ENCODE data around the gene ABCA3. TPM values are rescaled to one million over a fixed set of nuclear protein-coding genes. Genes with fewer than 3 reads are reported as not detected.
A peak's percentile ranks its signal among the peaks of the same experiment; 100 is the strongest.

The ABCA3 gene
- total RNA-seq, 1 experiment from 2014 or later: not detected

DNA sequence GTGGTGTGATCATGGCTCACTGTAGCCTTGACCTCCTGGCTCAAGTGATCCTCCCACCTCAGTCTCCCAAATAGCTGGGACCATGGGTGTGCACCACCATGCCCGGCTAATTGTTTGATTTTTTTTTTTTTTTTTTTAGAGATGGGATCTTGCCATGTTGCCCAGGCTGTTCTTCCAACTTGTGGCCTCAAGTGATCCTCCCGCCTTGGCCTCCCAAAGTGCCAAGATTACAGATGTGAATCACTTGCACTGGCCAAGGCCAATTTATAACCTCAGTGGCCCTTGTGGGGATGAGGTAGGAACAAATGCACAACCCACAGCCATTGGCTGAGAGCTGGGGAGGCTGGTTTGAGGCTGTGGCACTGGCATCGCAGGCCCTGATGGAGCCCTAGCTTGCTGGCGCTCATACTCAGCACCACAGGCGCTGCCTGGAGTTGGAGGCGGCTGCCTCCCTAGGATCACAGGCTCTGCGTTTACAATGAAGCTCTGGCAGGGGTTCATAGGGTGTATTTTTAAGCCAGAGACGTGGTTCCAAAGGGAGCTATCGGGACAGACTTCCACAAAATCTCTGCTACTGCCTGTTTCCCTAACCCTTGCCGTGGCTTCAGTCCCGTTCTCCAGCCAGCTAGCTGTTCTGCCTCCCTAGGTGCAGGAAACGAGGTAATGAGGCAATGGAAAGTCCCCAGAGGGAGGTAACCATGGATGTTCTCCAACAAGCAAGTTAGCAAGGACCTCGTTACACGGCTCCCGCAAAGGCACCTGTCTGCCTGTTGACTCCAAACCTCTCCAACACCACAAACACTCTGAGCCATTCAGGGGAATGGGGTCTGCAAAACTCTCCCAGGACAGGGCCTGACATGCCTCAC lies 2.9 kb downstream of the ABCA3 start:
- DNase-seq (ENCODE audit: low read depth in 1 of 2, low spot score in 2 of 2): peak in 1 of 2 experiments; percentile 19
- Histone ChIP-seq H3K36me3 (no peaks in the 10 kb centered on the region), H3K27me3 (replicated peaks) (peaks cover 70% of the 10 kb centered on the region), H3K4me1 (replicated peaks) (peaks cover 18% of the 10 kb centered on the region), H3K9me3 (replicated peaks) (peaks cover 8% of the 10 kb centered on the region), H3K4me3 (no peak overlapping the region), H3K27ac (no peak overlapping the region)

DNA sequence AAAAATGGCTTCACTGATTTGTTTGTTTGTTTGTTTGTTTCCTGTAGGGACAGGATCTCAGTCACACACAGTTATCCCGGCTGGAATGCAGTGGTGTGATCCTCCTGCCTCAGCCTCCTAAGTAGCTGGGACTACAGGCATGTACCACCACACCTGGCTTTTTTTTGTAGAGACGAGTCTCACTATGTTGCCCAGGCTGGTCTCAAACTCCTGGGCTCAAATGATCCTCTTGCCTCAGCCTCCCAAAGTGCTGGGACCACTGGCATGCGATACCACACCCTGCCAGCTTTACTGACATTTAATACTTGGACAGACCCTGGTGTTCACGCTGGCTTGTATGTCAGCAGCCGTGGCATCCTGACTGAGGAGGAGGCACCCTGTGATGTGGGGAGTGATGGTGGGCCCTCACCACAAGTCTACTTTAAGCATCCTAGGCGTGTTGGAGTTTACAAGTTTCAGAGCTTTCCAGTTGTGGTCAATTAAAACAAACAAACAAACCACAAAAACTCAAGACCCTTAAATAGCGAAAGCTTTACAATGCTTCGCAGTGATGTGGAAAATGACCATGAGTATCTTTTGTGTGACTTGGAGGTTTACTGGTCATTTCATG lies 5.1 kb downstream of the ABCA3 start:
- peaks cover 11% of the 10 kb centered on the region for H3K4me1 ChIP-seq (replicated peaks)
- peaks cover 65% of the 10 kb centered on the region for H3K27me3 ChIP-seq (replicated peaks)
- no peaks in the 10 kb centered on the region for H3K36me3 ChIP-seq
- H3K4me3 ChIP-seq: no peak overlapping the region
- peaks cover under 1% of the 10 kb centered on the region; the same call in 1 of the 2 replicates for H3K9me3 ChIP-seq (replicated peaks)
- DNase-seq (ENCODE audit: low read depth in 1 of 2, low spot score in 2 of 2): peak; percentile 22 to 47
- H3K27ac ChIP-seq: no peak overlapping the region

GRCh38 chr16:2333772-2334379 lies 6.7 kb downstream of the ABCA3 start:
- DNase-seq (ENCODE audit: low read depth in 1 of 2, low spot score in 2 of 2): peak in 1 of 2 experiments; percentile 42
- no peaks in the 10 kb centered on the region for H3K36me3 ChIP-seq
- H3K27ac ChIP-seq: no peak overlapping the region
- no peaks in the 10 kb centered on the region for H3K9me3 ChIP-seq (replicated peaks)
- no peaks in the 10 kb centered on the region for H3K4me1 ChIP-seq (replicated peaks)
- peaks cover 62% of the 10 kb centered on the region for H3K27me3 ChIP-seq (replicated peaks)
- no peak overlapping the region for H3K4me3 ChIP-seq

DNA sequence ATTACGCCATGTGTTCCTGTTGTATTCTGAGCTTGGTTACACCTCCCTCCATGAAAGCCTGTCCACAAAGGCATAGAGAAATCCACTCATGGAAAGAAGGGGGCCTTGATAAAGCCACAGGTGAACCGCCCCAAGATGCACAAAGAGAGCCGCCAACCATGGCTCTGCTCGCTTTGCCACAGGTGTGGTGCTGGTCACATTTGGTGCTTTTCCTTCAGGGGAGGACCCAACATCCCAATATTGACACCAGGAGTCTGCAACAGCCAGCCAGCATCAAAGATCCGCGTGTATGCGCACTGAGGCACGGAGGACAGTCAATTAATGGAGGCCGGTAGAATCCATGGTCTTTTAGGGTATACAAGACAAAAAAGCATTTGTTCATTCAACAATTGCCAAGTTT lies 7.3 kb downstream of the ABCA3 start:
- peak in 1 of 2 experiments; percentile 32 for DNase-seq (ENCODE audit: low read depth in 1 of 2, low spot score in 2 of 2)
- no peaks in the 10 kb centered on the region for H3K9me3 ChIP-seq (replicated peaks)
- H3K36me3 ChIP-seq: no peaks in the 10 kb centered on the region
- H3K4me1 ChIP-seq (replicated peaks): no peaks in the 10 kb centered on the region
- H3K27ac ChIP-seq: no peak overlapping the region
- peaks cover 61% of the 10 kb centered on the region for H3K27me3 ChIP-seq (replicated peaks)
- no peak overlapping the region for H3K4me3 ChIP-seq

DNA sequence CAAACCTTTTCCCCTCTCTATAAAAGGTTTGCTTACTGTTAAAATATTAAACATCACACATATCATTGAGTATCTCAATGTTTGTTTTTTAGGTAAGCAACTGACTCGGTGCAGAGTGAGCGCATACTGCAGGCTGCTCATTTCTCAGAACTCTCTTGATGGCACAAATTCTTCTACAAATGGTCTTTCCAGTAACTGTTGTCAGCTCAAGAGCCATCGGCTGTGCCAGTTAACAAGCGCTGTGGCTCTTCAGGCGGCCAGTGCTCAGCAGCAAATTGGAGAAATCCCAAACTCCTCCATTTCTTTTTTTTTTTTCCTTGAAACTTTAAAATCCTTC lies 8.6 kb downstream of the ABCA3 start:
- no peak for DNase-seq (ENCODE audit: low read depth in 1 of 2, low spot score in 2 of 2)
- H3K27me3 ChIP-seq (replicated peaks): peaks cover 62% of the 10 kb centered on the region
- no peaks in the 10 kb centered on the region for H3K36me3 ChIP-seq
- no peak overlapping the region for H3K27ac ChIP-seq
- no peak overlapping the region for H3K4me3 ChIP-seq
- H3K9me3 ChIP-seq (replicated peaks): no peaks in the 10 kb centered on the region
- no peaks in the 10 kb centered on the region for H3K4me1 ChIP-seq (replicated peaks)

GRCh38 chr16:2331199-2331930 lies 9.2 kb downstream of the ABCA3 start:
- Histone ChIP-seq H3K9me3 (replicated peaks) (no peaks in the 10 kb centered on the region), H3K4me3 (no peak overlapping the region), H3K27me3 (replicated peaks) (peaks cover 68% of the 10 kb centered on the region), H3K4me1 (replicated peaks) (no peaks in the 10 kb centered on the region), H3K27ac (no peak overlapping the region), H3K36me3 (no peaks in the 10 kb centered on the region)
- DNase-seq (ENCODE audit: low read depth in 1 of 2, low spot score in 2 of 2): peak in 1 of 2 experiments; percentile 34

DNA sequence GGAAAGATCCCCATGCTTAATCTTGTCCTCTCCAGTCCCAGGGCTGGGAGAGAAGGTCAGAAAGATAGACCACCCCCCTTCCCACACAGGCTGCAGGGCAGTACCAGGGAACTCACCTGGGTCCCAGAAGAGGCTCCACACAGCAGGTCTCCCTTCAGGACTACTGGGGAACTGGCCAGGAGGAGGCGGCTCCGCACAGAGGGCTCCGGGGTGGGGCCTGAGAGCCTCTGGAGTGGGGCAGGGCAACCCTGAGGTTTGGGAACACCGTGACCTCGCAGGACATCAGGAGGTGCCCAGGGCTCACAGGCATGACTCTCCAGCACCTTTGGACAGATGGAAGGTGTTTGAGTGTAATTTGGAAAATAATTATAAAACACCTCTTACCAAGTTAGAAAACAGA lies 11.0 kb downstream of the ABCA3 start:
- H3K4me3 ChIP-seq: no peak overlapping the region
- peak in 1 of 2 experiments; percentile 41 for DNase-seq (ENCODE audit: low read depth in 1 of 2, low spot score in 2 of 2)

GRCh38 chr16:2328428-2328827 lies 12.1 kb downstream of the ABCA3 start:
- Histone ChIP-seq H3K4me3 (no peak overlapping the region), H3K9me3 (replicated peaks) (no peaks in the 10 kb centered on the region), H3K27me3 (replicated peaks) (peaks cover 81% of the 10 kb centered on the region), H3K4me1 (replicated peaks) (no peaks in the 10 kb centered on the region), H3K27ac (no peak overlapping the region), H3K36me3 (no peaks in the 10 kb centered on the region)
- peak in 1 of 2 experiments; percentile 25 for DNase-seq (ENCODE audit: low read depth in 1 of 2, low spot score in 2 of 2)

More for the DNA sequence above, 11.0 kb downstream of the ABCA3 start:
- no peaks in the 10 kb centered on the region for H3K9me3 ChIP-seq (replicated peaks)
- no peaks in the 10 kb centered on the region for H3K4me1 ChIP-seq (replicated peaks)
- H3K27ac ChIP-seq: no peak overlapping the region
- no peaks in the 10 kb centered on the region for H3K36me3 ChIP-seq
- peaks cover 76% of the 10 kb centered on the region for H3K27me3 ChIP-seq (replicated peaks)

GRCh38 chr16:2326191-2326590 lies 14.3 kb downstream of the ABCA3 start:
- H3K27ac ChIP-seq: no peak overlapping the region
- H3K4me1 ChIP-seq (replicated peaks): no peaks in the 10 kb centered on the region
- no peak overlapping the region for H3K4me3 ChIP-seq
- DNase-seq (ENCODE audit: low read depth in 1 of 2, low spot score in 2 of 2): no peak
- no peaks in the 10 kb centered on the region for H3K36me3 ChIP-seq
- no peaks in the 10 kb centered on the region for H3K9me3 ChIP-seq (replicated peaks)
- peaks cover 67% of the 10 kb centered on the region for H3K27me3 ChIP-seq (replicated peaks)

DNA sequence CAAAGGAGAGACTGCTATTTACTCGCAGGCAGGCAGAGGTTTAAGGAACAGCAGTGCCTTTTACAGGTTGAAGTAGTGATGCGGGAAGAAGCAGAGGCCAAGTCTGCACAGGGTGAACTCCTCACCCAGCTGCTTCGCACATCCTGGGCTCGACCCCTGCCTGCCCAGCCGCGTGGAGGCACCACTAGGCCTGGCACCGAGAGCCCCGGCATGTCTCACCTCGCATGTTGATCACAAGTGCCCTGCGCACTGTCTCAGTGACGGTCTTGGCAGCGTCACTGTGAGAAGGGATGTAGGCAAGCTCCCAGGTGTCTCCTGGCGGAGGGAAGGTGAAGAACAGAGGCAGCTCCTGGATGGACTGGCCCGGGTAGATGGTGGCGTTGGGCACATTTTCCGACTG lies 14.7 kb downstream of the ABCA3 start:
- no peak for DNase-seq (ENCODE audit: low read depth in 1 of 2, low spot score in 2 of 2)
- no peaks in the 10 kb centered on the region for H3K4me1 ChIP-seq (replicated peaks)

DNA sequence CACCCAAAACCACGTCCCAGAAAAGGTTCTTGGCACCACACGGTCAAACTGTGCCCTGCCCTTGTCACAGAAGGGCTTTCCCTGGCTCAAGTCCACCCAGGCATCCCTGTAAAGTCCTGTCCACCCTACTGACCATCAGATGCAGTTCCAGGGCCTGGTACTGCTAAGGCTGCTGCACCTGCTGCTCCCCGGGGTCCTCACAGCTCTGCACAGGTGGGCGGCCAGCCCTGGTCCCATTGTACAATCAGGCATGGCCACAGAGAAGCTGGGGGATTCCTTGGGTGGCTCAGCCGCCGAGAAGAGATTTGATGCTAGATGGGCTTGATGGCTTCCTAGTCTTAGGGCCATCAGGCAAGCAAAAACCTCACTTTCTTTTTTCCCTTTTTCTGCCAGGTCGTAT lies 15.3 kb downstream of the ABCA3 start:
- Histone ChIP-seq H3K4me3 (no peak overlapping the region), H3K9me3 (replicated peaks) (no peaks in the 10 kb centered on the region), H3K36me3 (no peaks in the 10 kb centered on the region), H3K4me1 (replicated peaks) (no peaks in the 10 kb centered on the region), H3K27ac (no peak overlapping the region), H3K27me3 (replicated peaks) (peaks cover 69% of the 10 kb centered on the region)
- no peak for DNase-seq (ENCODE audit: low read depth in 1 of 2, low spot score in 2 of 2)

More for the DNA sequence above, 14.7 kb downstream of the ABCA3 start:
- Histone ChIP-seq H3K36me3 (no peaks in the 10 kb centered on the region), H3K27me3 (replicated peaks) (peaks cover 67% of the 10 kb centered on the region), H3K27ac (no peak overlapping the region), H3K4me3 (no peak overlapping the region), H3K9me3 (replicated peaks) (no peaks in the 10 kb centered on the region)

GRCh38 chr16:2324296-2324859 lies 16.1 kb downstream of the ABCA3 start:
- DNase-seq (ENCODE audit: low read depth in 1 of 2, low spot score in 2 of 2): no peak
- no peak overlapping the region for H3K27ac ChIP-seq
- no peaks in the 10 kb centered on the region for H3K9me3 ChIP-seq (replicated peaks)
- H3K36me3 ChIP-seq: no peaks in the 10 kb centered on the region
- no peak overlapping the region for H3K4me3 ChIP-seq
- H3K27me3 ChIP-seq (replicated peaks): peaks cover 62% of the 10 kb centered on the region
- H3K4me1 ChIP-seq (replicated peaks): no peaks in the 10 kb centered on the region

GRCh38 chr16:2323701-2324100 lies 16.8 kb downstream of the ABCA3 start:
- no peaks in the 10 kb centered on the region for H3K4me1 ChIP-seq (replicated peaks)
- H3K27me3 ChIP-seq (replicated peaks): peaks cover 56% of the 10 kb centered on the region

More at GRCh38 chr16:2323701-2324100, 16.8 kb downstream of the ABCA3 start:
- no peak for DNase-seq (ENCODE audit: low read depth in 1 of 2, low spot score in 2 of 2)
- H3K4me3 ChIP-seq: no peak overlapping the region
- no peak overlapping the region for H3K27ac ChIP-seq
- no peaks in the 10 kb centered on the region for H3K9me3 ChIP-seq (replicated peaks)
- H3K36me3 ChIP-seq: no peaks in the 10 kb centered on the region
